ENCODE measurements around the gene TCERG1L. TPM values are rescaled to one million over a fixed set of nuclear protein-coding genes. Genes with fewer than 3 reads are reported as not detected.

The TCERG1L gene
- total RNA-seq, 1 donor from 2014 or later = 3.5 TPM

DNA sequence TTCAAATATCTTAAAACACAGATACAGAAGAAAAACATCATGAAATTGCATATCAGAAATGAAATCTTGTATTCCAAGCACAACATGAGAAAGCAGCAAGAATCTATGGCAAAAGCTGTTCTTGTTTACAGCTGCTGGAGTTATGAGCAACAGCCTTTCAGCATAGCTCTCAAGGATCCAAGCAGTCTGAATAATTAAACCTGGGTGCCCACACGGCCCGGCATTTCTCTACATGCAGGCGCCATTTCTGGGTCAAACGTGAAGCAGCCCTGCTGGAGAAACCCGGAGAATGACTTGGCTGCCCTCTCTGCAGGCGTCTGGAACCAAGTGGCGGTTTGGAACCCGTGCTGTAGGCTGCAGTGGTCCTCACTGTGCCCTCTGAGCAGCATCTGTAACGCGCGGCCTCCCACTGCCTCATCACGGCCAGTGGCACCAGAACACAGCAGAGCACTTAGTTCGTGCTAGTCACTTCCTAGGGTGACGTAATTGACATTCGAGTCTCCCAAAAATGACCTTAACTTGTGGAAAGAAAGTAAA, 213.0 kb downstream of the TCERG1L start:
- Histone ChIP-seq H3K36me3 (ENCODE audit: insufficient read depth, low read length) (no peaks in the 10 kb centered on the region), H3K27ac (ENCODE audit: low read depth, low read length) (no peak overlapping the region), H2AFZ (ENCODE audit: low read depth, low read length) (no peak overlapping the region), H3K9me3 (ENCODE audit: insufficient read depth, low read depth, low read length) (peaks cover 3% of the 10 kb centered on the region), H3K9ac (ENCODE audit: low read length) (no peak overlapping the region), H3K4me1 (ENCODE audit: insufficient read depth, low read length) (no peaks in the 10 kb centered on the region), H3K4me2 (ENCODE audit: low read length) (no peak overlapping the region), H3K4me3 (ENCODE audit: insufficient read depth, low read depth, low read length) (no peak overlapping the region), H3K27me3 (ENCODE audit: insufficient read depth, low read length) (no peaks in the 10 kb centered on the region), H3K79me2 (ENCODE audit: insufficient read depth, low read length) (no peaks in the 10 kb centered on the region), H4K20me1 (ENCODE audit: insufficient read depth, low read length) (no peaks in the 10 kb centered on the region)
- Mint-ChIP-seq H3K9me3 (ENCODE audit: unreplicated experiment) (no peaks in the 10 kb centered on the region), H3K36me3 (ENCODE audit: low read depth, unreplicated experiment) (no peaks in the 10 kb centered on the region), H3K27me3 (ENCODE audit: low read depth, unreplicated experiment) (no peaks in the 10 kb centered on the region), H3K4me1 (ENCODE audit: low read depth, unreplicated experiment) (no peaks in the 10 kb centered on the region), H3K27ac (ENCODE audit: unreplicated experiment) (no peak overlapping the region), H3K4me3 (ENCODE audit: unreplicated experiment) (no peak overlapping the region)
- DNase-seq (ENCODE audit: low read depth) = no peak
- FAIRE-seq = no peak
- no peak for TF ChIP-seq EZH2 (IDR thresholded peaks at IDR 0.05; ENCODE audit: insufficient read depth, low read length)
- TF ChIP-seq, protein P1, sequence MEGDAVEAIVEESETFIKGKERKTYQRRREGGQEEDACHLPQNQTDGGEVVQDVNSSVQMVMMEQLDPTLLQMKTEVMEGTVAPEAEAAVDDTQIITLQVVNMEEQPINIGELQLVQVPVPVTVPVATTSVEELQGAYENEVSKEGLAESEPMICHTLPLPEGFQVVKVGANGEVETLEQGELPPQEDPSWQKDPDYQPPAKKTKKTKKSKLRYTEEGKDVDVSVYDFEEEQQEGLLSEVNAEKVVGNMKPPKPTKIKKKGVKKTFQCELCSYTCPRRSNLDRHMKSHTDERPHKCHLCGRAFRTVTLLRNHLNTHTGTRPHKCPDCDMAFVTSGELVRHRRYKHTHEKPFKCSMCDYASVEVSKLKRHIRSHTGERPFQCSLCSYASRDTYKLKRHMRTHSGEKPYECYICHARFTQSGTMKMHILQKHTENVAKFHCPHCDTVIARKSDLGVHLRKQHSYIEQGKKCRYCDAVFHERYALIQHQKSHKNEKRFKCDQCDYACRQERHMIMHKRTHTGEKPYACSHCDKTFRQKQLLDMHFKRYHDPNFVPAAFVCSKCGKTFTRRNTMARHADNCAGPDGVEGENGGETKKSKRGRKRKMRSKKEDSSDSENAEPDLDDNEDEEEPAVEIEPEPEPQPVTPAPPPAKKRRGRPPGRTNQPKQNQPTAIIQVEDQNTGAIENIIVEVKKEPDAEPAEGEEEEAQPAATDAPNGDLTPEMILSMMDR (IDR thresholded peaks at IDR 0.05; ENCODE audit: insufficient read depth, low read depth, low read length) = no peak

DNA sequence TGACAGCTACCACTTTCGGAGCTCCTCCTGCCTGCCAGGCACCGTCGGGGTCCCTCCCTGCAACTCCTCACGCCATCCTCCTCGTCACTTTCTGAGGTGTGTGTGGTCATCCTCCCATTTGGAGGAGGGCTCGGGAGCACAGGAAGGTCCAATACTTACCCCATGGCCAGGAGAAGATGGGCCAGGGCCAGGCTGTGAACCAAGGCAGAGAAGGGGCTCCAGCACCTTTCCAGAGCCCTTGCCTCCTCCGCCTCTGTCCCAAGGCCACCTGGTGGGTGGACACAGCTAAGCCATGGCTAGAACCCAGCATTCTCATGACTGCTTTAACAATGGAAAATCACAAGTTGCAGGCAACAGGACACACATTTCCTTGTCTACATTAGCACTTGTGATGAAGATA, 215.5 kb downstream of the TCERG1L start:
- DNase-seq (ENCODE audit: low read depth) = no peak
- TF ChIP-seq, protein P1 (IDR thresholded peaks at IDR 0.05; ENCODE audit: insufficient read depth, low read depth, low read length) = no peak
- TF ChIP-seq EZH2 (IDR thresholded peaks at IDR 0.05; ENCODE audit: insufficient read depth, low read length) = no peak
- no peaks in the 10 kb centered on the region for H3K36me3 Mint-ChIP-seq (ENCODE audit: low read depth, unreplicated experiment)
- Histone ChIP-seq H3K4me3 (ENCODE audit: insufficient read depth, low read depth, low read length) (no peak overlapping the region), H3K9me3 (ENCODE audit: insufficient read depth, low read depth, low read length) (peaks cover 3% of the 10 kb centered on the region), H3K27me3 (ENCODE audit: insufficient read depth, low read length) (no peaks in the 10 kb centered on the region), H3K27ac (ENCODE audit: low read depth, low read length) (no peak overlapping the region), H3K4me1 (ENCODE audit: insufficient read depth, low read length) (no peaks in the 10 kb centered on the region), H3K4me2 (ENCODE audit: low read length) (no peak overlapping the region), H3K79me2 (ENCODE audit: insufficient read depth, low read length) (no peaks in the 10 kb centered on the region), H3K36me3 (ENCODE audit: insufficient read depth, low read length) (no peaks in the 10 kb centered on the region), H4K20me1 (ENCODE audit: insufficient read depth, low read length) (no peaks in the 10 kb centered on the region), H3K9ac (ENCODE audit: low read length) (no peak overlapping the region), H2AFZ (ENCODE audit: low read depth, low read length) (no peak overlapping the region)
- peaks cover 5% of the 10 kb centered on the region for H3K9me3 Mint-ChIP-seq (ENCODE audit: unreplicated experiment)
- no peak overlapping the region for H3K27ac Mint-ChIP-seq (ENCODE audit: unreplicated experiment)
- H3K4me1 Mint-ChIP-seq (ENCODE audit: low read depth, unreplicated experiment) = no peaks in the 10 kb centered on the region
- FAIRE-seq = no peak
- H3K27me3 Mint-ChIP-seq (ENCODE audit: low read depth, unreplicated experiment) = no peaks in the 10 kb centered on the region
- H3K4me3 Mint-ChIP-seq (ENCODE audit: unreplicated experiment) = no peak overlapping the region

DNA sequence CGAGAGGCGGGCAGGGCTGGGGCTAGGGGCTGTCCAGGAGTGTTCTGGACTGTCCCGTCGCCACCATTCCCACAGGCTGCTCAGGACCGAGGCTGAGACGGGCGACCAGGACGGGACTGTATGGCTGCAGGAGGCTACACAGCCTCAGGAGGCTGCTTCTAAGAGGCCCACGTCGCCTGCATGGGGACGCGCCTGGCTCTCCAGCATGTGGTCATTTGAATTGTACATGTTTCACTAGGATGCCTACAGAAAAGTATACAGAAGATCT, 216.3 kb downstream of the TCERG1L start:
- Histone ChIP-seq H3K4me3 (ENCODE audit: insufficient read depth, low read depth, low read length) (no peak overlapping the region), H3K9ac (ENCODE audit: low read length) (no peak overlapping the region), H3K36me3 (ENCODE audit: insufficient read depth, low read length) (no peaks in the 10 kb centered on the region), H4K20me1 (ENCODE audit: insufficient read depth, low read length) (no peaks in the 10 kb centered on the region), H3K27me3 (ENCODE audit: insufficient read depth, low read length) (no peaks in the 10 kb centered on the region), H3K4me2 (ENCODE audit: low read length) (no peak overlapping the region), H3K9me3 (ENCODE audit: insufficient read depth, low read depth, low read length) (peaks cover 6% of the 10 kb centered on the region), H3K27ac (ENCODE audit: low read depth, low read length) (no peak overlapping the region), H3K79me2 (ENCODE audit: insufficient read depth, low read length) (no peaks in the 10 kb centered on the region), H2AFZ (ENCODE audit: low read depth, low read length) (no peak overlapping the region), H3K4me1 (ENCODE audit: insufficient read depth, low read length) (no peaks in the 10 kb centered on the region)
- H3K27ac Mint-ChIP-seq (ENCODE audit: unreplicated experiment) = no peak overlapping the region
- no peaks in the 10 kb centered on the region for H3K27me3 Mint-ChIP-seq (ENCODE audit: low read depth, unreplicated experiment)
- TF ChIP-seq, protein P1 (IDR thresholded peaks at IDR 0.05; ENCODE audit: insufficient read depth, low read depth, low read length) = no peak
- TF ChIP-seq EZH2 (IDR thresholded peaks at IDR 0.05; ENCODE audit: insufficient read depth, low read length) = no peak
- peaks cover 5% of the 10 kb centered on the region for H3K9me3 Mint-ChIP-seq (ENCODE audit: unreplicated experiment)
- FAIRE-seq = no peak
- DNase-seq (ENCODE audit: low read depth) = no peak
- no peaks in the 10 kb centered on the region for H3K36me3 Mint-ChIP-seq (ENCODE audit: low read depth, unreplicated experiment)
- no peaks in the 10 kb centered on the region for H3K4me1 Mint-ChIP-seq (ENCODE audit: low read depth, unreplicated experiment)
- H3K4me3 Mint-ChIP-seq (ENCODE audit: unreplicated experiment) = no peak overlapping the region
